ENCODE data around the gene NEMP1.

Gene NEMP1

DNA sequence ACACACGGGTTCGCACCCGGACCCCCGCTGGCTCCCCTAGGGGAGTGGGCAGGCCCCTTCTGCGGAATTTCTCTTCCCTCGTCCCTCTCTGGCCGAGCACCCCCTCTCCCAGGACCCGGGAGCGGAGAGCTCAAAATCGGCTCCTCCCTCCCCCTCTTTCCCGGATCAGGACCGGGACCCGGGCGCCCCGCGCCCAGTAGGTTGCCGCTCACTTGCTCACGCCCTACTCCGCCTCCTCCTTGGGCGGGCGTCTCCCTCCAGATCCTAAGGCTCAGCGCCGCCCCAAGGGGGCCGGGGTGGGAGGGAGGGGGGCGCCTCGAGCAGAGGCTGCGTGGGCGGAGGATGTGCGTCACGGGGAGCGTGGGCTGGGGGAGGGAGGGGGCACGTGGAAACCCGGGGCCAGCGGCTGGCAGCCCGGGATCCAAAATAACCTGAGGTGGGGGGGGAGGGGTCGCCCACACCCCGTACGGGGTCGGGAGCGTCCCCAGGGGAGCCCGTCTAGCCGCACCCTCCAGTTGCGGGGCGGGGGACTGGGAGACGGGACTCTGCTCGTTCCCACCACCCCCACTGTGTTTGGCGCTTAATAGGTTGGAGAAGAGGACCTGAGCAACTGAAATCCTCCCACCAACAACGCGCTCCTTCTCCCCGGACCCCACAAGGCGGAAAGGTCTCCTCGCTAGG lies 8.6 kb upstream of the NEMP1 start:
- H3K4me2 ChIP-seq = peak overlapping the region; percentile 72

DNA sequence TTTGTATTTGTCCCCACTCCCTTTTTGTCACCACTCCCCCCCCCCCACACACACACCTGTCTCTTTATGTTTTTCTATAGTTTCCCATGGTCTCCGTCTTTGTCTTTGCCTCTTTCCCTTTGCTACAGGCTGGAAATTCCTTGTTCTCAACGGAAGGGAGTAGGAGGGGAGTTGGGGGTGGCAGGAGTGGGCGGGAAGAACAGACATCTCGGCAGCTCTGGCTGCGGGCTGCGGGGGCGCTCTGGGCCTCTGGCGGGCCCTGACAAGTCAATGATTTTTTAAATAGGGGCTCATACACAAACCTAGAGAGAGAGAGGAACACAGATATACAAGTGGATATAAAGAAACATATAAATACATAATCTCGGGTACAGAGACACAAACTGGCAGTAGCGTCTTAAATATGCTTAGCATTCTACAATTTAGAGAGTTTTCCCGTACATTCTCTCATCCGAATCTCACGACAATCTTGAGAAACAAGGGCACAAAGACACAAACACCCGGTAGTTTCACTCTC lies 8.0 kb upstream of the NEMP1 start:
- TF ChIP-seq, protein P1, sequence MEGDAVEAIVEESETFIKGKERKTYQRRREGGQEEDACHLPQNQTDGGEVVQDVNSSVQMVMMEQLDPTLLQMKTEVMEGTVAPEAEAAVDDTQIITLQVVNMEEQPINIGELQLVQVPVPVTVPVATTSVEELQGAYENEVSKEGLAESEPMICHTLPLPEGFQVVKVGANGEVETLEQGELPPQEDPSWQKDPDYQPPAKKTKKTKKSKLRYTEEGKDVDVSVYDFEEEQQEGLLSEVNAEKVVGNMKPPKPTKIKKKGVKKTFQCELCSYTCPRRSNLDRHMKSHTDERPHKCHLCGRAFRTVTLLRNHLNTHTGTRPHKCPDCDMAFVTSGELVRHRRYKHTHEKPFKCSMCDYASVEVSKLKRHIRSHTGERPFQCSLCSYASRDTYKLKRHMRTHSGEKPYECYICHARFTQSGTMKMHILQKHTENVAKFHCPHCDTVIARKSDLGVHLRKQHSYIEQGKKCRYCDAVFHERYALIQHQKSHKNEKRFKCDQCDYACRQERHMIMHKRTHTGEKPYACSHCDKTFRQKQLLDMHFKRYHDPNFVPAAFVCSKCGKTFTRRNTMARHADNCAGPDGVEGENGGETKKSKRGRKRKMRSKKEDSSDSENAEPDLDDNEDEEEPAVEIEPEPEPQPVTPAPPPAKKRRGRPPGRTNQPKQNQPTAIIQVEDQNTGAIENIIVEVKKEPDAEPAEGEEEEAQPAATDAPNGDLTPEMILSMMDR (conservative IDR thresholded peaks at IDR 0.05; ENCODE audit: low read depth, low read length) = peak; percentile 59
- H3K27ac ChIP-seq = peak overlapping the region; percentile 65
- no peaks in the 10 kb centered on the region for H3K36me3 ChIP-seq (ENCODE audit: insufficient read depth)
- peak overlapping the region; percentile 72 for H3K4me2 ChIP-seq
- peaks cover 18% of the 10 kb centered on the region for H3K4me1 ChIP-seq (ENCODE audit: low read depth, poor library complexity, severe bottlenecking)
- H2AFZ ChIP-seq (ENCODE audit: low read depth) = peak overlapping the region; percentile 85
- H3K79me2 ChIP-seq (ENCODE audit: insufficient read depth, low read depth) = no peaks in the 10 kb centered on the region
- H3K9ac ChIP-seq = peak overlapping the region; percentile 69
- H4K20me1 ChIP-seq (ENCODE audit: insufficient read depth) = no peaks in the 10 kb centered on the region
- H3K27me3 ChIP-seq (ENCODE audit: insufficient read depth, low read depth) = no peaks in the 10 kb centered on the region
- no peak overlapping the region for H3K4me3 ChIP-seq (IDR thresholded peaks at IDR 0.05; ENCODE audit: insufficient read depth, low read depth, low read length)

More for the DNA sequence above, 8.6 kb upstream of the NEMP1 start:
- TF ChIP-seq, protein P1 (conservative IDR thresholded peaks at IDR 0.05; ENCODE audit: low read depth, low read length) = no peak
- Histone ChIP-seq H3K27ac (peak overlapping the region; percentile 65), H3K4me3 (IDR thresholded peaks at IDR 0.05; ENCODE audit: insufficient read depth, low read depth, low read length) (peak overlapping the region; percentile 78), H2AFZ (ENCODE audit: low read depth) (peak overlapping the region; percentile 85), H3K9ac (peak overlapping the region; percentile 69), H3K79me2 (ENCODE audit: insufficient read depth, low read depth) (no peaks in the 10 kb centered on the region), H4K20me1 (ENCODE audit: insufficient read depth) (no peaks in the 10 kb centered on the region), H3K36me3 (ENCODE audit: insufficient read depth) (no peaks in the 10 kb centered on the region), H3K27me3 (ENCODE audit: insufficient read depth, low read depth) (no peaks in the 10 kb centered on the region), H3K4me1 (ENCODE audit: low read depth, poor library complexity, severe bottlenecking) (peaks cover 18% of the 10 kb centered on the region)

DNA sequence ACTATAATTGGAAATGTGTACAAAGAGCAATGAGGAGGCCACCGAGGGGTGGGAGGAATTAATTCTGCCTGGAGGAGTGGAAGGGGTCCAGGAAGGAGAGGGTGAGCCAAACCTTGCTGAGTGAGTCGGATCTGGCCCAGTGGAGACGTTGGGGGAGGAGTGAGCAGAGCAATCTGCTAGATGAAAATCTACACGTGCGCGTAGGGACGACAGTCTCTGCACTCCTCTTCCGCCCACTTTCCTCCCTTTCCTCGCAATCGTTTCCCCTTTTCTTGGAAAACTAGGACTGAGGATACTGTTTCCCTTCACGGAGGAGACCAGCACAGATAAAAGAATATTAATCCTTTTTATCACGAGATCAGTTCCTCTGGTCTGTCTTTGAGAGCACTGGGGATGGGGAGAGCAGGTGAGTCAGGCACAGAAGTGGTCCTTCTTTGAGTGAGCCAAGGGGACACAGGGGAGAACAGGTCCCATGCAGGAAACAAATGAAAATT lies 7.5 kb upstream of the NEMP1 start:
- H3K4me2 ChIP-seq = peak overlapping the region; percentile 72
- H3K27ac ChIP-seq = peak overlapping the region; percentile 65; the same call in 1 of the 2 replicates
- H3K27me3 ChIP-seq (ENCODE audit: insufficient read depth, low read depth) = no peaks in the 10 kb centered on the region
- no peaks in the 10 kb centered on the region for H3K79me2 ChIP-seq (ENCODE audit: insufficient read depth, low read depth)
- H3K36me3 ChIP-seq (ENCODE audit: insufficient read depth) = no peaks in the 10 kb centered on the region
- TF ChIP-seq, protein P1 (conservative IDR thresholded peaks at IDR 0.05; ENCODE audit: low read depth, low read length) = no peak
- H3K4me3 ChIP-seq (IDR thresholded peaks at IDR 0.05; ENCODE audit: insufficient read depth, low read depth, low read length) = no peak overlapping the region
- H3K4me1 ChIP-seq (ENCODE audit: low read depth, poor library complexity, severe bottlenecking) = peaks cover 18% of the 10 kb centered on the region
- peak overlapping the region; percentile 85 for H2AFZ ChIP-seq (ENCODE audit: low read depth)
- H3K9ac ChIP-seq = peak overlapping the region; percentile 69; the same call in 1 of the 2 replicates
- no peaks in the 10 kb centered on the region for H4K20me1 ChIP-seq (ENCODE audit: insufficient read depth)

DNA sequence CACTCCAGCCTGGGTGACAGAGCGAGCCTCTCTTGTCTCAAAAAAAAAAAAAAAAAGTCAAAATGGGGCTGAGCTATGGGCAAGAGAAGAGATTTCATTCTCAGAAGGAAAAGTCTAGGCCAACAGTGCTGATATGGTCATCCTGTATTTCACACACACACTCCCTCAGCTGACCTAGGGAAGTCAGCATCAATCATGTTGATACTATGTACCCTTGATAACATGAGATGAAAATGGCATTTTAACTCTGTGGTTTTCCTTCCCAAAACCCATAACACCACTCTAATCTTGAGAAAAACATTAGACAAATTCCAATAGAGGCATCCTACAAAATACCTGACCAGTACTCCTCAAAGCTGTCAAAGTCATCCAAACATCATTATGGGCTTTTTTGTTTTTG lies 2.3 kb upstream of the NEMP1 start:
- Histone ChIP-seq H3K4me3 (IDR thresholded peaks at IDR 0.05; ENCODE audit: insufficient read depth, low read depth, low read length) (no peak overlapping the region), H3K79me2 (ENCODE audit: insufficient read depth, low read depth) (peaks cover 25% of the 10 kb centered on the region), H4K20me1 (ENCODE audit: insufficient read depth) (no peaks in the 10 kb centered on the region), H3K27ac (no peak overlapping the region), H3K4me1 (ENCODE audit: low read depth, poor library complexity, severe bottlenecking) (peaks cover 22% of the 10 kb centered on the region), H3K27me3 (ENCODE audit: insufficient read depth, low read depth) (no peaks in the 10 kb centered on the region), H3K36me3 (ENCODE audit: insufficient read depth) (no peaks in the 10 kb centered on the region), H3K4me2 (no peak overlapping the region), H2AFZ (ENCODE audit: low read depth) (no peak overlapping the region), H3K9ac (no peak overlapping the region)
- TF ChIP-seq, protein P1 (conservative IDR thresholded peaks at IDR 0.05; ENCODE audit: low read depth, low read length) = no peak

Measured in KMS-11 (cell line).